Breast epithelium (tissue), 4 donors: ENCODE data around the gene TMEM145. TPM values are rescaled to one million over a fixed set of nuclear protein-coding genes. Genes with fewer than 3 reads are reported as not detected.

Experiments used
- DNase-seq, 2 donors: peaks; one replicate each; pipeline ENCODE4 v3.0.0-alpha.2; 2019; ENCODE audit warnings: low spot score in 2 of 2
- H3K27ac ChIP-seq, 2 donors: fragments of 200-600 bp; sonication (generic) in 1 of 2; one replicate each; pipeline ENCODE4 v1.5.1; 2016 to 2019; ENCODE audit warnings: mild to moderate bottlenecking in 1 of 2
- H3K27me3 ChIP-seq, 2 donors: fragments of 200-600 bp; sonication (generic) in 1 of 2; one replicate each; pipeline versions ENCODE4 v1.5.1 to v1.6.0; 2017 to 2019; ENCODE audit warnings: control low read depth in 1 of 2, mild to moderate bottlenecking in 1 of 2
- H3K36me3 ChIP-seq: fragments of 200-600 bp; one replicate; pipeline ENCODE4 v1.5.1; 2019
- H3K4me1 ChIP-seq, 2 donors: fragments of 200-600 bp; sonication (generic); one replicate each; pipeline ENCODE4 v1.5.1; 2016 to 2019; ENCODE audit warnings: control low read depth in 1 of 2
- H3K4me3 ChIP-seq, 3 donors: fragments of 200-600 bp; sonication (generic); 1 replicate in 2 of 3; 2 replicates in 1 of 3; pipeline ENCODE4 v1.5.1; 2016 to 2019; ENCODE audit warnings: mild to moderate bottlenecking in 3 of 3, moderate library complexity in 2 of 3
- H3K9me3 ChIP-seq, 2 donors: fragments of 200-600 bp; sonication (generic) in 1 of 2; one replicate each; pipeline ENCODE4 v1.5.1; 2016 to 2019; ENCODE audit warnings: control low read depth in 1 of 2
- POLR2A ChIP-seq: fragments of 450-650 bp; IDR thresholded peaks from one replicate; pipeline ENCODE4 v1.6.1; 2016; ENCODE audit warnings: antibody characterized with exemption, mild to moderate bottlenecking, moderate library complexity
- POLR2AphosphoS5 ChIP-seq, 3 donors: sonication (generic); formaldehyde crosslinking; IDR thresholded peaks; one replicate each; pipeline ENCODE4 v1.6.1; 2017; ENCODE audit warnings: antibody characterized with exemption in 3 of 3
- intact Hi-C: fragments of 100-400 bp; cut with DNase I; formaldehyde crosslinking; loops from one replicate; pipeline ENCODE4 v1.15.1; 2023; ENCODE audit warnings: low total_unique reads
- total RNA-seq, 3 donors: library from RNA; depleted of rRNA; stranded (reverse); fragments of >200 nt; gene quantifications; one replicate each; pipeline ENCODE4 v1.1.0, GENCODE V29; 2016
- TF ChIP-seq, protein P1 (sequence below), 3 donors: fragments of 450-650 bp; IDR thresholded peaks; one replicate each; pipeline ENCODE4 v1.5.1; 2016 to 2017; ENCODE audit warnings: antibody characterized with exemption in 3 of 3, mild to moderate bottlenecking in 3 of 3, moderate library complexity in 3 of 3

Gene TMEM145
- total RNA-seq, 3 donors from 2014 or later = 0.33 to 0.59 TPM; not detected in 1

DNA sequence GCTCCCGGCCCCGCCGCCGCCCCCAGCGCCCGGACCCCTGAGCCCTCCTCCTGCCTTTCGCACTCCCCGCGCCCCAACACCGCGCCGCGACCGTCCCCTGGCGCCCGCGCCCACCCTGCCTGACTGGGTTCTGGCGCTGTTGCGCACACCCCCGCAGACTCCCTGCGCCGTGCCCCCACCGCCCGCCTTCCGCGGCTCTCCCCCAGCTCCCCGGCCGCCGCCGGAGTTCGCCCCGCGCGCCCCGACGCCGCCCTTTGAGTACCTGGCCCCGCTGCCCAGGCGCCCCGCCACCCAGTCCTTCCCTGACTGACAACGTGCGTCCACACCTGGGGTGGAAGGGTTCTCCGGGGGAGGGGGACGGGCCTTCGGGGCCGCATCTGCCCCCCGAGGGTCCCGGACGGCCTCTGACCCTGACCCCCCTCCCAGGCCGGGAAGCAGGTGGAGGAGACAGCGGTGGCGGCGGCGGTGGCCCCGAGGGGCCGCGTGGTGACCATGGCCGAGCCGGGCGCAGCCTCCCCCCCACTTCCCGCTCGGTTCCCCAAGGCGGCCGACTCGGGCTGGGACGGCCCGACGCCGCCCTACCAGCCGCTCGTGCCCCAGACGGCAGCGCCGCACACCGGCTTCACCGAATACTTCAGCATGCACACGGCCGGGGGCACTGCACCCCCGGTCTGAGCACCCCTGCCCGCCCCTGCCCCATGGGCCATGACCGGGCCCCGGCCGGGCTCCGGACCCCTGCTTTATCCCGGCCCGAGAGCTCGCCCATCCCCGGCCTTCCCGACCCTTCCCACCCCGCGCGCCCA is 10.9 kb downstream of the TMEM145 start:
- H3K9me3 ChIP-seq = no peaks in the 10 kb centered on the region
- DNase-seq = no peak
- peaks cover 5 to 15% of the 10 kb centered on the region in 2 donors for H3K27me3 ChIP-seq
- peaks cover 3 to 8% of the 10 kb centered on the region in 2 donors for H3K4me1 ChIP-seq
- intact Hi-C loops = loop anchor here (5.0 to 10.0 kb wide), 2 partner anchors 197 to 231 kb away; no protein-coding TSS in a partner anchor
- TF ChIP-seq, protein P1, sequence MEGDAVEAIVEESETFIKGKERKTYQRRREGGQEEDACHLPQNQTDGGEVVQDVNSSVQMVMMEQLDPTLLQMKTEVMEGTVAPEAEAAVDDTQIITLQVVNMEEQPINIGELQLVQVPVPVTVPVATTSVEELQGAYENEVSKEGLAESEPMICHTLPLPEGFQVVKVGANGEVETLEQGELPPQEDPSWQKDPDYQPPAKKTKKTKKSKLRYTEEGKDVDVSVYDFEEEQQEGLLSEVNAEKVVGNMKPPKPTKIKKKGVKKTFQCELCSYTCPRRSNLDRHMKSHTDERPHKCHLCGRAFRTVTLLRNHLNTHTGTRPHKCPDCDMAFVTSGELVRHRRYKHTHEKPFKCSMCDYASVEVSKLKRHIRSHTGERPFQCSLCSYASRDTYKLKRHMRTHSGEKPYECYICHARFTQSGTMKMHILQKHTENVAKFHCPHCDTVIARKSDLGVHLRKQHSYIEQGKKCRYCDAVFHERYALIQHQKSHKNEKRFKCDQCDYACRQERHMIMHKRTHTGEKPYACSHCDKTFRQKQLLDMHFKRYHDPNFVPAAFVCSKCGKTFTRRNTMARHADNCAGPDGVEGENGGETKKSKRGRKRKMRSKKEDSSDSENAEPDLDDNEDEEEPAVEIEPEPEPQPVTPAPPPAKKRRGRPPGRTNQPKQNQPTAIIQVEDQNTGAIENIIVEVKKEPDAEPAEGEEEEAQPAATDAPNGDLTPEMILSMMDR (IDR thresholded peaks at IDR 0.05) = no peak
- no peak for TF ChIP-seq POLR2A
- no peak for TF ChIP-seq POLR2AphosphoS5 (IDR thresholded peaks at IDR 0.05)
- no peaks in the 10 kb centered on the region for H3K36me3 ChIP-seq
- peak overlapping the region; percentile 75 to 87 (median 80) for H3K4me3 ChIP-seq
- H3K27ac ChIP-seq = no peak overlapping the region

DNA sequence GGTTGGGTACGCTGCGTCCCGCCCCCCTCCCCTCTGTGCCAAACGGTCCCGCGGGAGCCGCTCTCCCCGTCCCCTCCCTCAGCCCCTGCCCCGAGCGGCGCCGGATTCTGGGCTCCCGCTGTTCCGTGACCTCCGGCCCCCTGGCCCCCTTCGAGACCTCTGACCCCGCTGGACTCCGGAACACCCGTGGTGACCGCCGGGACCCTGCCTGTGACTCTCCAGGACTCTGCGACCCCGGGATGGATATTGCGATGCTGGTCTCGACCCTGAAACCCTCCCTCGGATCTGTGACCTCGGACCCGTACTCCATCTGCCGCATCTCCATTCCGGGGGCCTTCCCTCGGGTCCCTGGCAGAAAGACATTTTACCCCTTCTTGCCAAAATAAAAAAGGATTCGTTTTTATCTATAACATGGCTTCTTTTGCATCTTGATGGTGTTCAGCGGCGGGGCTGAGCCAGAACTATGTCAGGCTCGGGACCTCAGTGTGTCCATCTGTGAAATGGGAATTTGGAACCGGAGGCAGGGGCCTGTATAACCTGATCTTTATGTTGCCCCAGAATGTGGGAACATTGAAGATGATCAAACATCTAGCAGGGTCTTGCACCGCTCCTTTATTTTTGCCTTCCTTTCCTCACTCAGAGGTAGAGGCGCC is 11.7 kb downstream of the TMEM145 start:
- no peaks in the 10 kb centered on the region for H3K9me3 ChIP-seq
- peak overlapping the region; percentile 75 to 87 (median 80) for H3K4me3 ChIP-seq
- intact Hi-C loops = loop anchor here (5.0 to 10.0 kb wide), 2 partner anchors 197 to 230 kb away; no protein-coding TSS in a partner anchor
- peaks cover 3 to 8% of the 10 kb centered on the region in 2 donors for H3K4me1 ChIP-seq
- DNase-seq = no peak
- H3K36me3 ChIP-seq = no peaks in the 10 kb centered on the region
- H3K27me3 ChIP-seq = peaks cover 5 to 15% of the 10 kb centered on the region in 2 donors
- TF ChIP-seq POLR2AphosphoS5 (IDR thresholded peaks at IDR 0.05) (peak in 1 of 3 donors; percentile 55), POLR2A (no peak)
- TF ChIP-seq, protein P1 (IDR thresholded peaks at IDR 0.05) = peak; percentile 47 to 89 (median 80)
- H3K27ac ChIP-seq = no peak overlapping the region

DNA sequence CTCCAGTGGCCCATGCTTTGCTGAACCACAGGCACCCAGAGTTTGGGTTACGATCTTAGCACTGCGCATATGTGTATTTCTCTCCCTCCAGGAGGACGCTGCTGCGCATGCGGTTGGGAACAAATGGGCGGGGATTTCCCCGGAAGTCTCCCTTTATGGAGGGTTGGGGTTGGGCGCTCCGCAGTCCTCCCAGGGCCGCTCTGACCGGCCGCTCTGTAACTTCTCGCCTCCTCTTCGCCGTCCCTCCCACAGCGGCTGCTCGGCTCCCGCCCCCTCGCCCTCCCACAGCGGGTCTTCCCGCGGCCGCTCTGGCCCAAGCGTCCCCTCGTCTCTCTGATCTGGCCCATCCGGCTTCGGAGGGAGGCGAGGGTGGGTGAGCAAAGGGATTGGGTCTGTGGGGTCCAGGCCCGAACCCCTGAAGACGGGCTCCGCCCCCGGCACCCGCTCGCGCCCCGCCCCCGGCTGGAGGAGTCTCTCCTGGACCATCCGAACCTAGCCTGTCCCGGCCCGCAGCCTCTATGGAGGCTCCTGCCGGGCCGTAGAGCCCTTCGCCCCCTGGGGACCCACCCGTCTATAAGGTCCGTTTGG is 12.3 kb downstream of the TMEM145 start, which contains the start of gene MEGF8:
Gene MEGF8, plus strand, starts transcription at position 328 of the 588 bp plus-strand sequence. CDS start 609 bp downstream, outside the sequence.
- intact Hi-C loops = loop anchor here (10.0 kb wide), 1 partner anchor 229 kb away; no protein-coding TSS in a partner anchor
- Histone ChIP-seq H3K4me3 (peak within 1 kb of the TSS; percentile 75 to 87 (median 80)), H3K27me3 (peaks cover 5 to 15% of the 10 kb centered on the region in 2 donors), H3K9me3 (no peaks in the 10 kb centered on the region), H3K36me3 (no peaks in the 10 kb centered on the region), H3K4me1 (peaks cover 3 to 8% of the 10 kb centered on the region in 2 donors), H3K27ac (peak within 1 kb of the TSS; percentile 61 to 77)
- DNase-seq = peak; percentile 96 to 98
- TF ChIP-seq POLR2AphosphoS5 (IDR thresholded peaks at IDR 0.05) (peak in 2 of 3 donors; percentile 67), POLR2A (no peak)
- TF ChIP-seq, protein P1 (IDR thresholded peaks at IDR 0.05) = no peak

DNA sequence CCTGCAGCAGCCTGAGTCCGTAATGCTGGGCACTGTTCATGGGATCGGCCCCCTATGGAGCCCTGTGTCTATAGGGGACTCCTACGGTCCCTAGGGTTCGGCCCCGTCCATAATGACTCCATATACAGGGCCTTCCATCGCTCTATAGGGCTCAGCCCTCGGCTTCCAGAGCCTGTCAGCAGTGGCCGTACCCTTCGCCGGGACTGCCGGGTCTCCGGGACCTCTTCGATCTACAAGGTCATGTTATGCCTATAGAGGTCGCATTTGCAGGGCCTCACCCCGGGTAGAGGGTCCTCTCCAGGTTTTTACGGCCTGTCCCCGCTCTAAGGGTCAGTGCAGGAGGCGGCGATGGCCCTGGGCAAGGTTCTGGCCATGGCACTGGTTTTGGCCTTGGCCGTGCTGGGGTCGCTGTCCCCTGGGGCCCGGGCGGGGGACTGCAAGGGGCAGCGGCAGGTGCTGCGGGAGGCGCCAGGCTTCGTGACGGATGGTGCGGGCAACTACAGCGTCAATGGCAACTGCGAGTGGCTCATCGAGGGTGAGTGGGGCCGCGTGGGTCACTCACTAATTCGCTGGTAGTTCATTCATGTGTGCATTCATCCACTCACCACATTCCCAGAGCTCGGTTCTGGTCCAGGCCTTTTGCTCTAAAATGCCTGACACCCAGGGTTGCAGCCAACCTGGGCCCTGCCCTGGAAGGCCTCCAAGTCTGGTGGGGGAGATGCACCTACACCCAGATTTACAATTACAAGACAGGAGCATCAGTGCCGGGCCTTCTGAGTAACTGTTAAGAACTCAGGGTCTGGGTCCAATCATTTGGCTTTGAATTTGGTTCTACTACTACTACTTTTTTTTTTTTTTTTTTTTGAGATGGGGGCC is 13.0 kb downstream of the TMEM145 start:
- intact Hi-C loops = loop anchor here (10.0 kb wide), 1 partner anchor 229 kb away; no protein-coding TSS in a partner anchor
- Histone ChIP-seq H3K4me1 (peaks cover 3 to 8% of the 10 kb centered on the region in 2 donors), H3K4me3 (peak overlapping the region; percentile 75 to 87 (median 80)), H3K36me3 (no peaks in the 10 kb centered on the region), H3K27me3 (peaks cover 5 to 15% of the 10 kb centered on the region in 2 donors), H3K9me3 (no peaks in the 10 kb centered on the region), H3K27ac (peak overlapping the region in 1 of 2 donors; percentile 77)
- TF ChIP-seq, protein P1 (IDR thresholded peaks at IDR 0.05) = no peak
- TF ChIP-seq POLR2A (no peak), POLR2AphosphoS5 (IDR thresholded peaks at IDR 0.05) (no peak)
- no peak for DNase-seq
